ENCODE results near the gene GPC1. TPM values are rescaled to one million over a fixed set of nuclear protein-coding genes. Genes with fewer than 3 reads are reported as not detected.
A peak's percentile ranks its signal among the peaks of the same experiment; 100 is the strongest.

The GPC1 gene
- total RNA-seq, 3 donors from 2014 or later: 13.8 to 56.3 (median 21.0) TPM

DNA sequence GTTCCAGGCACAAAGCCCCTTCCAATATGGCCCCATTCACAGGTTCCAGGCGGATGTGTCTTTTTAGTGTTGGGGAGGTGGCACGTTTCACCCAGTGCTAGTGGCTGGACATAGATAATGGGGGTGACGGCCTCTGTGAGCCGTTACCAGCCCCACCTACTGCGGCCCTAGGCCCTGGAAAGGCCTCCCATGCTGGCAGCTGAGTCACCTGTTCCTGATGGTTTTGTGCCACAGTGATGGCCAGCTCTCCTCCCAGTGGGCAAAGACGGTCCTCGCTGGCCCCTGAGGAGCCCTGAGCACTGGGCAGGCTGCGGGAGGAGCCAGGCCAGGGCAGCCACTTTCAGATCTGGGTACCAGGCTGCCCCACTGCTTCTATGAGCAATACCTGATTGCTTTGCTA is 40.0 kb upstream of the GPC1 start:
- Histone ChIP-seq H3K27ac (no peak overlapping the region), H3K9me3 (no peaks in the 10 kb centered on the region), H3K36me3 (no peaks in the 10 kb centered on the region), H3K4me3 (no peak overlapping the region), H3K27me3 (no peaks in the 10 kb centered on the region), H3K4me1 (no peaks in the 10 kb centered on the region)
- TF ChIP-seq, protein P1, sequence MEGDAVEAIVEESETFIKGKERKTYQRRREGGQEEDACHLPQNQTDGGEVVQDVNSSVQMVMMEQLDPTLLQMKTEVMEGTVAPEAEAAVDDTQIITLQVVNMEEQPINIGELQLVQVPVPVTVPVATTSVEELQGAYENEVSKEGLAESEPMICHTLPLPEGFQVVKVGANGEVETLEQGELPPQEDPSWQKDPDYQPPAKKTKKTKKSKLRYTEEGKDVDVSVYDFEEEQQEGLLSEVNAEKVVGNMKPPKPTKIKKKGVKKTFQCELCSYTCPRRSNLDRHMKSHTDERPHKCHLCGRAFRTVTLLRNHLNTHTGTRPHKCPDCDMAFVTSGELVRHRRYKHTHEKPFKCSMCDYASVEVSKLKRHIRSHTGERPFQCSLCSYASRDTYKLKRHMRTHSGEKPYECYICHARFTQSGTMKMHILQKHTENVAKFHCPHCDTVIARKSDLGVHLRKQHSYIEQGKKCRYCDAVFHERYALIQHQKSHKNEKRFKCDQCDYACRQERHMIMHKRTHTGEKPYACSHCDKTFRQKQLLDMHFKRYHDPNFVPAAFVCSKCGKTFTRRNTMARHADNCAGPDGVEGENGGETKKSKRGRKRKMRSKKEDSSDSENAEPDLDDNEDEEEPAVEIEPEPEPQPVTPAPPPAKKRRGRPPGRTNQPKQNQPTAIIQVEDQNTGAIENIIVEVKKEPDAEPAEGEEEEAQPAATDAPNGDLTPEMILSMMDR (IDR thresholded peaks at IDR 0.05): no peak
- TF ChIP-seq POLR2AphosphoS5 (IDR thresholded peaks at IDR 0.05) (no peak), POLR2A (IDR thresholded peaks at IDR 0.05) (no peak)
- DNase-seq (ENCODE audit: low spot score in 2 of 2): peak in 1 of 2 donors; percentile 28
- intact Hi-C loops (cut with DNase I; ENCODE audit: low total_unique reads): loop anchor here (5.0 kb wide), 1 partner anchor 1848 kb away; no protein-coding TSS in a partner anchor

DNA sequence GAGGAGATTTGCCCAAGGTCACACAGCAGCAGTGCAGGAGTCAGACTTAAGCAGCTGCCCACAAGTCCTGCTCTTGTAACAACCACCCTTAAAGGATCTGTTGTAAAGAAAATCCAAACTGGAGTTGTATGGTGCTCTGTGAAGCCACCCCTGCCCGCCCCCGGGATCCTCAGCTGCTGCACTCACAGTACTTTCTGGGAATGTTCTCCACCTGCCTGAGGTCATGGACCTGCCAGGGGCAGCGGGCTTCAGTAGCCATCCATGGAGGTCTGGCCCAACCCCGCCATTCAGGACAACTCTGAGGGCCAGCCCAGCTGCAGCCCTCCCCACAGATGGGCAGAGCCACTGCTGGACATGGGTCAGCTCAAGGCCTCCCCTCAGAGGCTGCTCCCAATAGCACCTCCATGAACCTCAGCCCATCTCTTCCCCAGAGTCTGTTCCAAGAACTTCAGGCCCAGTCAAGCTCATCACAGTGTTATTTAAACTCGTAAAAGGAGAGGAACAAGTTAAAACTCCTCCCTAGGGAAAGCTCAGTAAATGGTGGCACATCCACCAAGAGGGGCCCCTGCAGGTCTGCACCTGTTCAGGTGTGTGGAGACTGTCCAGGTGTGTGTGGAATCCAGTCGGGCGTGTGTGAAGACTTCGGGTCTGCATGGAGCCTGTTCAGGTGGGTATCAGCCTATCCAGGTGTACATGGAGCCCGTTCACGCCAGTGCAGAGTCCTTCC is 39.4 kb upstream of the GPC1 start:
- DNase-seq (ENCODE audit: low spot score in 2 of 2): peak in 1 of 2 donors; percentile 25
- H3K4me3 ChIP-seq: no peak overlapping the region
- H3K36me3 ChIP-seq: no peaks in the 10 kb centered on the region
- H3K9me3 ChIP-seq: no peaks in the 10 kb centered on the region
- TF ChIP-seq POLR2A (IDR thresholded peaks at IDR 0.05) (no peak), POLR2AphosphoS5 (IDR thresholded peaks at IDR 0.05) (no peak)
- TF ChIP-seq, protein P1 (IDR thresholded peaks at IDR 0.05): no peak
- no peak overlapping the region for H3K27ac ChIP-seq
- peaks cover 0 to under 1% of the 10 kb centered on the region in 2 donors for H3K27me3 ChIP-seq
- no peaks in the 10 kb centered on the region for H3K4me1 ChIP-seq
- intact Hi-C loops (cut with DNase I; ENCODE audit: low total_unique reads): loop anchor here (5.0 kb wide), 1 partner anchor 1849 kb away; no protein-coding TSS in a partner anchor

DNA sequence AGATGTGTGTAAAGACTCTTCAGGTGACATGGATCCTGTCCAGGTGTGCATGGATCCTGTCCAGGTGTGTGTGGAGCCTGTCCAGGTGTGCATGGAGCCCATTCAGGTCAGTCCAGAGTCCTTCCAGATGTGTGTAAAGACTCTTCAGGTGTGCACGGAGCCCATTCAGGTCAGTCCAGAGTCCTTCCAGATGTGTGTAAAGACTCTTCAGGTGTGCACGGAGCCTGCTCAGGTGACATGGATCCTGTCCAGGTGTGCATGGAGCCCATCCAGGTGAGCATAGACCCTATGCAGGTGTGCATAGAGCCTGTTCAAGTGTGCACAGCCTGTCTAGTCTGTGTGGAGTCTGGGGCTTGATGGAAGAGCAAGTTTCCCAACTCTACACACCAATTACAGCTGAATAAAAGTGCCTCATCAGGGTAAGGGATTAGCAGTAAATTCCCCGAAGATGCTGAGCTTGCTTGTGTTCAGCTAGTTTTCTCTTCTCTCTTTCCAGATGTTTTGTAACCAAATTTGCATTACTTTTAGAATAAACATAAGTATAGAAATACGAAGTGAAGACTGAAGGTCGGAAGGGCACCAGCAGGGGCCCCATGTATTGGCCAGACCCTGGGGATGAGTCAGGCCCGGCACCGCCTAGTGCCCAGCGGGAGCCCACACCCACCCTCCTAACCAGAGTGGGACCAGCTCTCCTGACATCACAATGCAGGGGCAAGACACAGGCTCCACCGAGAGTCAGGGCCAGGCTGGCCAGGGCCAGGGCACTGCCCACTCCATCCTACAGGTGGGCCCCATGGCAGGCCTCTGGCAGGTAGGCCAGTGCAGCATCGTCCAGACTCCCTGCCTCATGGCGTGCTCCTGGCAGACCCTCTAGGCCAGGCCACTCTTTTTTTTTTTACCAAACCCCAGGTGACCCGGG is 38.6 kb upstream of the GPC1 start:
- Histone ChIP-seq H3K4me1 (no peaks in the 10 kb centered on the region), H3K27ac (no peak overlapping the region), H3K4me3 (no peak overlapping the region), H3K9me3 (no peaks in the 10 kb centered on the region), H3K36me3 (no peaks in the 10 kb centered on the region), H3K27me3 (peaks cover 0 to 6% of the 10 kb centered on the region in 2 donors)
- TF ChIP-seq POLR2A (IDR thresholded peaks at IDR 0.05) (no peak), POLR2AphosphoS5 (IDR thresholded peaks at IDR 0.05) (no peak)
- TF ChIP-seq, protein P1 (IDR thresholded peaks at IDR 0.05): no peak
- intact Hi-C loops (cut with DNase I; ENCODE audit: low total_unique reads): loop anchor here (5.0 kb wide), 1 partner anchor 1850 kb away; no protein-coding TSS in a partner anchor
- peak in 1 of 2 donors; percentile 28 for DNase-seq (ENCODE audit: low spot score in 2 of 2)

DNA sequence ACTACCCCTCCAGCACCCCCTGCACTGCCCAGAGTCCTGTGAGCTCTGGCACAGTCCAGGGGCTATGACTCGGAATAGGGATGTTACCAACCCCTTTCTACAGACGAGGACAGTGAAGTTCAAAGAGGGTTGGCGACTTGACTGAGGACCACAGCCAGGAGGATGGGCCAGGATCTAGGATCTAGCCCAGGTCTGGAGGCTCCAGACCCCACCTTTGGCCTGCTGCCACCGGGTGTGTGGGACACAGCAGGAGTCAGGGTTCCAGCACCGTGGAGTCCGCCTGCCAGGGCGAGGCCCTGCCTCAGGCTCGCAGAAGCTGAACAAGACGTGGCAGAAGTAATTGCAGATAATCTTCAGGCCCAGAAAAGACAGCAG is 37.9 kb upstream of the GPC1 start:
- H3K27ac ChIP-seq: no peak overlapping the region
- TF ChIP-seq, protein P1 (IDR thresholded peaks at IDR 0.05): no peak
- TF ChIP-seq POLR2A (IDR thresholded peaks at IDR 0.05) (no peak), POLR2AphosphoS5 (IDR thresholded peaks at IDR 0.05) (no peak)
- intact Hi-C loops (cut with DNase I; ENCODE audit: low total_unique reads): loop anchor here (5.0 kb wide), 1 partner anchor 1850 kb away; no protein-coding TSS in a partner anchor
- no peaks in the 10 kb centered on the region for H3K9me3 ChIP-seq
- no peak overlapping the region for H3K4me3 ChIP-seq
- no peaks in the 10 kb centered on the region for H3K4me1 ChIP-seq
- peaks cover 0 to 6% of the 10 kb centered on the region in 2 donors for H3K27me3 ChIP-seq
- no peaks in the 10 kb centered on the region for H3K36me3 ChIP-seq
- DNase-seq (ENCODE audit: low spot score in 2 of 2): peak in 1 of 2 donors; percentile 39
